Smooth muscle cell (in vitro differentiated cells): ENCODE data around the gene SERINC5. TPM values are rescaled to one million over a fixed set of nuclear protein-coding genes. Genes with fewer than 3 reads are reported as not detected.

Experiments used
- DNase-seq: peaks from one replicate; lab custom pipeline; 2025; ENCODE audit not compliant: unreplicated experiment; lab: John Stamatoyannopoulos, UW
- H2AFZ ChIP-seq: fragments of 200-600 bp; sonication (generic); 2 replicates; pipeline ENCODE4 v1.6.0; 2016; ENCODE audit warnings: antibody characterized with exemption, low read depth, mild to moderate bottlenecking
- H3F3A ChIP-seq: fragments of 200-600 bp; sonication (generic); 2 replicates; pipeline ENCODE4 v1.6.0; 2017; ENCODE audit warnings: antibody characterized with exemption, low read depth
- H3K27ac ChIP-seq: fragments of 200-600 bp; sonication (generic); 2 replicates; pipeline ENCODE4 v1.5.1; 2016; ENCODE audit warnings: low read depth, mild to moderate bottlenecking
- H3K27me3 ChIP-seq: fragments of 200-600 bp; sonication (generic); 2 replicates; pipeline ENCODE4 v1.6.1; 2016; ENCODE audit warnings: low read depth, mild to moderate bottlenecking
- H3K36me3 ChIP-seq: fragments of 200-600 bp; sonication (generic); 2 replicates; pipeline ENCODE4 v1.5.1; 2016; ENCODE audit warnings: low read depth
- H3K4me1 ChIP-seq: fragments of 200-600 bp; sonication (generic); 2 replicates; pipeline ENCODE4 v1.5.1; 2016; ENCODE audit warnings: low read depth
- H3K4me2 ChIP-seq: fragments of 200-600 bp; sonication (generic); 2 replicates; pipeline ENCODE4 v1.6.0; 2016; ENCODE audit warnings: mild to moderate bottlenecking
- H3K4me3 ChIP-seq: fragments of 200-600 bp; sonication (generic); 2 replicates; pipeline ENCODE4 v1.5.1; 2016; ENCODE audit warnings: mild to moderate bottlenecking
- H3K79me2 ChIP-seq: fragments of 200-600 bp; sonication (generic); 2 replicates; pipeline ENCODE4 v1.6.0; 2016; ENCODE audit warnings: low read depth, mild to moderate bottlenecking
- H3K9ac ChIP-seq: fragments of 200-600 bp; sonication (generic); 2 replicates; pipeline ENCODE4 v1.6.0; 2016; ENCODE audit warnings: low read depth
- H3K9me3 ChIP-seq: fragments of 200-600 bp; sonication (generic); replicated peaks from 2 replicates; pipeline ENCODE4 v1.5.1; 2016; ENCODE audit warnings: low read depth
- H4K20me1 ChIP-seq: fragments of 200-600 bp; sonication (generic); 2 replicates; pipeline ENCODE4 v1.6.0; 2016; ENCODE audit warnings: low read depth
- WGBS: methylation state at CpG from one replicate; pipeline ENCODE4 v1.1.7; 2016; ENCODE audit warnings: low lambda C conversion rate; 5-methylcytosine and 5-hydroxymethylcytosine counted together
- polyA plus RNA-seq: library from polyadenylated mRNA; unstranded; fragments of >200 nt; fragmentation: Nextera tagmentation; extraction: Ambion mirVana; gene quantifications from 2 replicates; pipeline ENCODE4 v1.2.1, GENCODE V29; 2016
- total RNA-seq: library from RNA; depleted of rRNA; stranded (reverse); fragments of >200 nt; gene quantifications from 2 replicates; pipeline ENCODE4 v1.2.3, GENCODE V29; 2014
- TF ChIP-seq, protein P1 (sequence below): fragments of 200-600 bp; sonication (generic); IDR thresholded peaks from 2 replicates; pipeline ENCODE4 v1.5.1; 2017; ENCODE audit warnings: borderline replicate concordance, mild to moderate bottlenecking, antibody characterized with exemption; ENCODE audit not compliant: insufficient read depth, poor library complexity, severe bottlenecking

The SERINC5 gene
- total and polyA plus RNA-seq, 2 experiments from 2014 or later = 4.5 to 37.0 TPM

DNA sequence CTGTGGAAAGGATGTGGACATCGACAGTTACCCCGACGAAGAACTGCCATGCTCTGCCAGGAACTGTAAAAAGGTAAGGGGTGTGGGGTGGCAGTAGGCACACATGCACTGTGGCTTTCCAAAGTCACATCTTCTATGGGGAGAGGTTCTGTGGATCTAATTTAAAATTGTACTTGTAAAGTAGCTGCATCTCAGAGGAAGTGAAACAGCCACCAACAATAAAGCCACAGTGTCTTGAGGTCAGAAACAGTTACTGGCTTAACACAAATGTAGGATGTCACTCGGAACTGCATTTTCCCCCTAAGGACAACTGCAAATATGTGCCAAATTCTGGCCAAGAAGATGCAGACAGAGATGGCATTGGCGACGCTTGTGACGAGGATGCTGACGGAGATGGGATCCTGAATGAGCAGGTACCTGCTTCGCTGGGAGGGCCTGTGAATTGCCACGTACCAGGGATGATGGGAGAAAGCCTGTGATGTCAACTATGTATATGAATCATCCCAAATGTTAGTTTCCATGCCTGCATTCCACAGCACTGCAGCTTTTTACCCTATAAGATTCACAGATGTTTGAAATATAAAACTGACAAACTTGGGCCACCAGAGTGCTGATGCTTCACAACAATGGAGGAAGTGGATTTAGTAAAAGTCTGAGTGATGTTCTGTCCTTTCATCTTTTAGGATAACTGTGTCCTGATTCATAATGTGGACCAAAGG lies 185.4 kb downstream of the SERINC5 start:
- H3K27me3 ChIP-seq = no peaks in the 10 kb centered on the region
- DNase-seq = no peak
- no peak overlapping the region for H3K4me2 ChIP-seq
- WGBS = 90% methylated on average over 10 of the region's 10 CpGs
- H3K79me2 ChIP-seq = no peaks in the 10 kb centered on the region
- no peaks in the 10 kb centered on the region for H3K4me1 ChIP-seq
- TF ChIP-seq, protein P1, sequence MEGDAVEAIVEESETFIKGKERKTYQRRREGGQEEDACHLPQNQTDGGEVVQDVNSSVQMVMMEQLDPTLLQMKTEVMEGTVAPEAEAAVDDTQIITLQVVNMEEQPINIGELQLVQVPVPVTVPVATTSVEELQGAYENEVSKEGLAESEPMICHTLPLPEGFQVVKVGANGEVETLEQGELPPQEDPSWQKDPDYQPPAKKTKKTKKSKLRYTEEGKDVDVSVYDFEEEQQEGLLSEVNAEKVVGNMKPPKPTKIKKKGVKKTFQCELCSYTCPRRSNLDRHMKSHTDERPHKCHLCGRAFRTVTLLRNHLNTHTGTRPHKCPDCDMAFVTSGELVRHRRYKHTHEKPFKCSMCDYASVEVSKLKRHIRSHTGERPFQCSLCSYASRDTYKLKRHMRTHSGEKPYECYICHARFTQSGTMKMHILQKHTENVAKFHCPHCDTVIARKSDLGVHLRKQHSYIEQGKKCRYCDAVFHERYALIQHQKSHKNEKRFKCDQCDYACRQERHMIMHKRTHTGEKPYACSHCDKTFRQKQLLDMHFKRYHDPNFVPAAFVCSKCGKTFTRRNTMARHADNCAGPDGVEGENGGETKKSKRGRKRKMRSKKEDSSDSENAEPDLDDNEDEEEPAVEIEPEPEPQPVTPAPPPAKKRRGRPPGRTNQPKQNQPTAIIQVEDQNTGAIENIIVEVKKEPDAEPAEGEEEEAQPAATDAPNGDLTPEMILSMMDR = no peak
- H3K27ac ChIP-seq = no peak overlapping the region
- no peak overlapping the region for H3K9ac ChIP-seq
- H4K20me1 ChIP-seq = no peaks in the 10 kb centered on the region
- no peaks in the 10 kb centered on the region for H3K36me3 ChIP-seq
- H2AFZ ChIP-seq = no peak overlapping the region
- no peak overlapping the region for H3K4me3 ChIP-seq
- no peaks in the 10 kb centered on the region for H3K9me3 ChIP-seq
- no peaks in the 10 kb centered on the region for H3F3A ChIP-seq

DNA sequence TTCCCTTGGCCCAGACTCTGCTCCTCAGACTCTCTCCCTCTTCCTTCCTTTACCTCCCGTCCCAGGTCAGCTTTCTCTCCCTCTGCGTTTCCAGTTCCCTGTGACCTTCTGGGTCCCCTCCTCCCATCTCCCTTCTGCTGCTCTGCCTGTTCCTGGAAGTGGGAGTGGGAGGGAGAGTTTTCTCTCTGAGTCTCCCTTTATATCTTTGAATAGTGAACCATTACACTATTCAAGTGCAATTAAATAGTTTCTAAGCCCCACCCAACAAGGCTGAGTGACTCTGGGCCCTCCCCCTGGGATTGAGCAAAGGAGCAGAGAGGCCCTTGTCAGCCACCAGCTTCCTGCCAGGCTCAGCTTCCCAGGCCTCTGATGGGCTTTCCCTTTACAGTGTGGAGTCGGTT lies 185.9 kb downstream of the SERINC5 start:
- H3K27me3 ChIP-seq = no peaks in the 10 kb centered on the region
- H3K4me1 ChIP-seq = no peaks in the 10 kb centered on the region
- no peaks in the 10 kb centered on the region for H3K79me2 ChIP-seq
- H2AFZ ChIP-seq = no peak overlapping the region
- no peak overlapping the region for H3K4me3 ChIP-seq
- WGBS = 59% methylated on average over 3 of the region's 3 CpGs
- H3K27ac ChIP-seq = no peak overlapping the region
- no peaks in the 10 kb centered on the region for H4K20me1 ChIP-seq
- no peak for DNase-seq
- no peaks in the 10 kb centered on the region for H3K36me3 ChIP-seq
- H3K9ac ChIP-seq = no peak overlapping the region
- H3K4me2 ChIP-seq = no peak overlapping the region
- H3K9me3 ChIP-seq = no peaks in the 10 kb centered on the region
- no peaks in the 10 kb centered on the region for H3F3A ChIP-seq
- TF ChIP-seq, protein P1 = no peak

DNA sequence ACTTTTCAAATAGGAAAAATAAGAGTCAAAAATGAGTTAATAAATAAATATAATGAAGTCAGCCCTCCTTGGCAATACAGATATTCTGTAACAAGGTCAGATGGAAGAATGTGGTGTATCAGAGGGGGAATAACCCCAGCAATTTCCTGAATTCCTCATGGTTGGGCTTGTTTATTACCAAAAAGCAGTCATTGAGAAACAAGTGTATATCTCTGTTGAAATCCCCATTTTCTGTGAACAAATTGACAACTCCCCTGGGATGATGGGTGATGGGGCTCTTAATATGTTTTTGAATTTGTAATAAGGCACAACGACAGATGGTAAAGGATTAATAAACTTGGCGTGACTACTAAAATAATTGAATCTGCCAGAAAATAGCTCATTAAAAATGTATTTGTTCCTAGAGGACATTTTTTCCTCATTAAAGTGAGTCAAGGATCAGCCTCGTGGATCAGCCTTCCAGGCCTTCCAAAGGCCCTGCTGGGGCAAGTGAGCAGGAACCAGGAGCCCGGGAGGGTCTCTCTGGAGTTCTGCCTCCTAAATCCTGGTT lies 186.5 kb downstream of the SERINC5 start:
- Histone ChIP-seq H3K36me3 (no peaks in the 10 kb centered on the region), H2AFZ (no peak overlapping the region), H3K79me2 (no peaks in the 10 kb centered on the region), H3K9me3 (no peaks in the 10 kb centered on the region), H3K9ac (no peak overlapping the region), H3K4me3 (no peak overlapping the region), H3K27me3 (no peaks in the 10 kb centered on the region), H3K4me1 (no peaks in the 10 kb centered on the region), H3K27ac (no peak overlapping the region), H3K4me2 (no peak overlapping the region), H3F3A (no peaks in the 10 kb centered on the region), H4K20me1 (no peaks in the 10 kb centered on the region)
- TF ChIP-seq, protein P1 = no peak
- DNase-seq = no peak
- 83% methylated on average over 4 of the region's 4 CpGs for WGBS

DNA sequence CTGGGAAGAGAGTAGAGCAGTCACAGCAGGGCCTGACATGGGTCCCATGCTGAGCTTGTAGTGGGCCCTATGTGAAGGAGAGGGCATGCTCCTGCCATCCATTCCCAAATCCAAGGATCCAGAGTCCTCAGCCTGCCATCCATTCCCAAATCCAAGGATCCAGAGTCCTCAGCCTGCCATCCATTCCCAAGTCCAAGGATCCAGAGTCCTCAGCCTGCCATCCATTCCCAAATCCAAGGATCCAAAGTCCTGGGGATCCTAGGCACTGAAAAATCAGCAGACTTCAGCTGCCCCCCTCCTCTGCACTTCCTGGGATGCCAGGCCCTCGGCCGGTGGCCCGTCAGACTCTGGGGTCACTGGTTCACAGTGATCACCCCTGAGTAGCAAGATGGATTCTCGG lies 187.1 kb downstream of the SERINC5 start:
- Histone ChIP-seq H3K27me3 (no peaks in the 10 kb centered on the region), H3K27ac (no peak overlapping the region), H2AFZ (no peak overlapping the region), H3K79me2 (no peaks in the 10 kb centered on the region), H3K4me3 (no peak overlapping the region), H3K36me3 (no peaks in the 10 kb centered on the region), H3K9ac (no peak overlapping the region), H3K9me3 (no peaks in the 10 kb centered on the region), H3K4me2 (no peak overlapping the region), H3K4me1 (no peaks in the 10 kb centered on the region), H3F3A (no peaks in the 10 kb centered on the region), H4K20me1 (no peaks in the 10 kb centered on the region)
- no peak for DNase-seq
- TF ChIP-seq, protein P1 = no peak
- WGBS = 89% methylated on average over 4 of the region's 4 CpGs
